ENCODE measurements around the gene SLC2A13.
"Not testable (repeated sequence)": the region's sequence is repeated elsewhere in the genome, so short reads cannot be mapped to it uniquely, and the experiment has no call there.

SLC2A13 gene

DNA sequence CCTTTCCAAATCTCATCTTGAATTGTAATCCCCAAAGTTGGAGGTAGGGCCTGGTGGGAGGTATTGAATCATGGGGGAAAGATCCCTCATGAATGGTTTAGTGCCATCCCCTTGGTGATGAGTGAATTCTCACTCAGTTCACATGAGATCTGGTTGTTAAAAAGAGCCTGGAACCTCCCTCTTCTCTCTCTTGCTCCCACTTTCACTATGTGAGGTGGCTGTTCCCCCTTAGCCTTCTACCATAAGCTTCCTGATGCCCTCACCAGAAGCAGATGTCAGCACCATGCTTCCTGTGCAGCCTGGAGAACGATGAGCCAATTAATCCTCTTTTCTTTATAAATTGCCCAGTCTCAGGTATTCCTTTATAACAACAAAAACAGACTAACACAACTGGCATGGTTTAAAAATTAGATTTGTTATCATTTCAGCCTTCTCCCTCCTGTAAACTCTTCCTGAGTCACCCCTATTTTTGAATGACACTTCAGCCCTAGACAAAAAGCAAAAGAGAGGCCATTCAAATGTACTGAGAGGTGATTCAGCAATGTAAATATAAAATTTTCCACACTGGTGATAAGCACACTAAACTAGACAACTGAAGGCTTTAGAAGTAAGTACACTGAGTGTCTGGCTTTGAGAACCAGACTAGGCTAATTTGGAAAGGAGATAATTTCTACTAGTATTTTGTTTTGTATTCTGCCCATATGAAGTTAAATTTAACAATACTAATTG, 274.1 kb downstream of the SLC2A13 start:
- Histone ChIP-seq H3K27ac (ENCODE audit: low read depth, low read length) (no peak overlapping the region), H3K4me1 (ENCODE audit: insufficient read depth, low read length) (no peaks in the 10 kb centered on the region), H3K36me3 (ENCODE audit: insufficient read depth, low read length) (peaks cover 4% of the 10 kb centered on the region; the same call in 1 of the 2 replicates), H3K9me3 (ENCODE audit: insufficient read depth, low read depth, low read length) (no peaks in the 10 kb centered on the region), H3K27me3 (ENCODE audit: insufficient read depth, low read length) (no peaks in the 10 kb centered on the region), H3K9ac (ENCODE audit: low read depth, low read length) (no peak overlapping the region), H3K4me3 (ENCODE audit: low read length) (no peak overlapping the region)
- 93% methylated on average over 1 of the region's 1 CpG for WGBS

DNA sequence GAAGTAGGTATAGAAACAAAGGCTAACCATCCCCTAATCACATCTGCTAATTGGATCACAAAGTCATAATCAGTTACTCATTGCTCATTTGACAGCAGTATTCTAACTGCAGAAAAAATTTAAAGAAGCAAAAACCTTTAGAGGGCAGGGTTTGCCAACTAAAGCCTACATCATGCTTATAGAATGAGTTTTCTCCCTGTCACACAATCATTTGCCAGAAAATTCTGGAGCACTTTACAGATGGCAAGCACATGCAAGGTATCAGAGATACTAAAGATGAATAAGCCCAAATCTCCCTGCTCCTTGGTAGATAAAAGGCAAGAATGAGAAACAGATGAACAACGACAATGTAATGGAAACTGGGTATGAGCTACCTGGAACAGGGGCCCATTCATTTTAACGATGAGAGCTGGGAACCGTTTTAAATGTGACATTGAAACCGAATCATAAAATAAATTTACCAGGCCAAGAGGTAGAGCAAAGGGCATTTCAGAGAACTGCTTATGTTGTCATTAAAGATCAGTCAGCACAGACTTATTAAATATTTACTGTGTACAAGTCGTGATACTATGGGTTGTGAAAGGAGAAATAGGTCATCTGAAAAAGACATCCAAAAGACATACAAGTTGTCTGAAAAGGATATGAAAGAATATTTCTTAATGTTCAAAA, 274.9 kb downstream of the SLC2A13 start:
- H3K9ac ChIP-seq (ENCODE audit: low read depth, low read length): no peak overlapping the region
- no peak overlapping the region for H3K27ac ChIP-seq (ENCODE audit: low read depth, low read length)

DNA sequence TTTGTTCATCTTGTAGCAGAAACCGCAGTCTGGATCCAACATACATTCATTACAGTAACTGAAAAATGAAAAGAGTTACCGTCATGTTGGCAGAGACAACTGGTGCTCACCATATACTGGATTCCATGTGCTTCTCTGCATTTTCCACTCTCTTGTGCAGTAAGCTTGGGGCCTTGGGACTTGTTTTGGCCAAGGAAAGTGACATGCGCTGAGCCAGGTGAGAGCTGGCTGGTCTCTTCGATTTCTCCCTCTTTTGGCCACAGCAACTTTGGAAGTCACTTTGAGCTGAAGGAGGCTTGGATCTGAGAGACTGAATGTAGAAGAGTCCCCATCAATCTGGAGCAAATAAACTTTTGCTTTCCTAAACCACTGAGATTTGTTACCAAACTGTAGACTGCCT, 275.7 kb downstream of the SLC2A13 start:
- H3K4me3 ChIP-seq (ENCODE audit: low read length): no peak overlapping the region
- H3K27me3 ChIP-seq (ENCODE audit: insufficient read depth, low read length): no peaks in the 10 kb centered on the region
- WGBS: 98% methylated on average over 4 of the region's 4 CpGs
- H3K9me3 ChIP-seq (ENCODE audit: insufficient read depth, low read depth, low read length): no peaks in the 10 kb centered on the region
- H3K4me1 ChIP-seq (ENCODE audit: insufficient read depth, low read length): no peaks in the 10 kb centered on the region
- peaks cover 4% of the 10 kb centered on the region; the same call in 1 of the 2 replicates for H3K36me3 ChIP-seq (ENCODE audit: insufficient read depth, low read length)
- H3K9ac ChIP-seq (ENCODE audit: low read depth, low read length): no peak overlapping the region
- no peak overlapping the region for H3K27ac ChIP-seq (ENCODE audit: low read depth, low read length)

More for the DNA sequence above, 274.9 kb downstream of the SLC2A13 start:
- 98% methylated on average over 4 of the region's 5 CpGs for WGBS
- Histone ChIP-seq H3K4me1 (ENCODE audit: insufficient read depth, low read length) (no peaks in the 10 kb centered on the region), H3K27me3 (ENCODE audit: insufficient read depth, low read length) (no peaks in the 10 kb centered on the region), H3K4me3 (ENCODE audit: low read length) (no peak overlapping the region), H3K9me3 (ENCODE audit: insufficient read depth, low read depth, low read length) (no peaks in the 10 kb centered on the region), H3K36me3 (ENCODE audit: insufficient read depth, low read length) (peaks cover 4% of the 10 kb centered on the region; the same call in 1 of the 2 replicates)

DNA sequence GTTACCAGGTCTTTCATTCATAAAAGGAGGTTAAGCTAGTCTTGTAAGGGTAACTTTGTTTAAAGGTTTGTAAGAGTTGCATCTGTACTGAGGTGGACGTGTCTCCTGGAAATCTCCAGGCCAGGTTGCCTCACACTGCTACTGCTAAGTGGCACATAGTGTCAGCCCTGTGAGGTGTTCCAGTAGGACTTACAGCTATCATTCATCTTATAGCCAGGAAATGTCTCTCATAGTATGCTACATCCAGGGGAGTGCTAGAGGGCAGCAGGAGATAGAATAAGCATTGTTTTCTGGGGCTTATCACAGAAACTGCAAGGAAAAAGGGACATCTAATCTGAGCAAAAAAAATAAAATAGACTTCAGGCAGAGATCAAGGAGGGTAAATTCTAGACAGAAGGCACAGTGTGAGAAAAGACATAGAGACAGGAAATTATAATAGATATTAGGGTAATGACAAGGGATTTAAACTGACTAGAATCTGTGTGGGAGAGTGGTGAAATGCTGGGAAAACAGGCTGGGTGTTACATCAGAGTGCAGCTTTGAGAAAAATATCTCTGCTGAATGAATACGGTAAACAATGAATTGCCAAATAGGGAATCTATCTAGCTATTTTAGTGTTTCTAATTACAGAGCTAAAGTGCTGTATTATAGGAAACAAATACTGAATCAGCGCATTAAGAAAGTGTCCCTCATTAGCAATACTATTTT, 281.2 kb downstream of the SLC2A13 start:
- H3K4me1 ChIP-seq (ENCODE audit: insufficient read depth, low read length): no peaks in the 10 kb centered on the region

DNA sequence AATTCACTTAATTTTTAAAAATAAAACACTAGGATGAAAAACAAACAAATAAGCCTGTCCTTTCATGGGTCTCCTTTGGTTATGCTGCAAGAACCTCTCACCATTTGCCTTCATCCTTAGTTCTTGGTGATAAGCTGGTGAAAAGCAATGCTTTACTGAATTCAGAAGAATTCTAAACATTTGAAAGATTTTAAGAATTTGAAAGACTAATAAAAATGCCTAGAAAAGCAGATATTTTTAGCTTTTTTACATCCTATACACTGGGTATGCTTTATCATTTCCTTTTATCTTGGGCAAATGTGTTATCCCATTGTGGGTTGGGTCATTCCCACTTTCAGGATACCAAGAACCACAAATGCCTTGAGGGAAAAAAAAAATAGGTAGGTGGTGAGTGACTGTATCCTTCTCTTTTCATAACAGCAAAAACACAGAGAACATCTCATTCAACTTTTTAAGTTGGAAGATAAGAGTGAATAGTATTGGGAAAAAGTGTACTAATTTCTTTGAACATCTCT, 289.2 kb downstream of the SLC2A13 start:
- Histone ChIP-seq H3K36me3 (ENCODE audit: insufficient read depth, low read length) (no peaks in the 10 kb centered on the region), H3K27me3 (ENCODE audit: insufficient read depth, low read length) (no peaks in the 10 kb centered on the region), H3K4me3 (ENCODE audit: low read length) (no peak overlapping the region), H3K9ac (ENCODE audit: low read depth, low read length) (no peak overlapping the region), H3K9me3 (ENCODE audit: insufficient read depth, low read depth, low read length) (no peaks in the 10 kb centered on the region), H3K27ac (ENCODE audit: low read depth, low read length) (no peak overlapping the region), H3K4me1 (ENCODE audit: insufficient read depth, low read length) (no peaks in the 10 kb centered on the region)

More for the DNA sequence above, 281.2 kb downstream of the SLC2A13 start:
- H3K4me3 ChIP-seq (ENCODE audit: low read length): no peak overlapping the region
- H3K9me3 ChIP-seq (ENCODE audit: insufficient read depth, low read depth, low read length): no peaks in the 10 kb centered on the region
- H3K27ac ChIP-seq (ENCODE audit: low read depth, low read length): no peak overlapping the region
- WGBS: 92% methylated on average over 3 of the region's 3 CpGs
- no peak overlapping the region for H3K9ac ChIP-seq (ENCODE audit: low read depth, low read length)
- peaks cover 1% of the 10 kb centered on the region; the same call in 1 of the 2 replicates for H3K36me3 ChIP-seq (ENCODE audit: insufficient read depth, low read length)
- no peaks in the 10 kb centered on the region for H3K27me3 ChIP-seq (ENCODE audit: insufficient read depth, low read length)

DNA sequence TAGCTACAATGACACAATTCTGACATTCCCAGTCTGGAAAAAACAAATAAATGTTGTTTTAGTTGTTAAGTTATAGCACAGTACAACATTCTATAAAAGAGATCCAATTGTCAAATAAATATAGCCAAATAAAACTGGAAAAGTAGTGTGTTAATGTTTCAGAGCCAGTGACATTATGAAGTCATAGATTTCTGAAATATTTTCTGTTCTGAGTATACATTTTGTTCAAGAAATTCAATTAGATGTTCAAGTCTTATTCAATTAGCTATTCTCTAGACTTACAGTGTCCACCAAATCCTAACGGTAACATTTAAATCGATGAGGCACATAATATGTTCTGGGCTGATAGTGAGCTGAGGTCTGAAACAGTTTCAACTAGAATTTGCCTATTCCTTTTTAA, 290.1 kb downstream of the SLC2A13 start:
- H3K4me1 ChIP-seq (ENCODE audit: insufficient read depth, low read length): no peaks in the 10 kb centered on the region
- no peak overlapping the region for H3K9ac ChIP-seq (ENCODE audit: low read depth, low read length)
- H3K4me3 ChIP-seq (ENCODE audit: low read length): no peak overlapping the region
- H3K9me3 ChIP-seq (ENCODE audit: insufficient read depth, low read depth, low read length): 0 out of 2 replicates have a peak, but pooled peaks cover 1% of the 10 kb centered on the region
- no peaks in the 10 kb centered on the region for H3K36me3 ChIP-seq (ENCODE audit: insufficient read depth, low read length)
- no peak overlapping the region for H3K27ac ChIP-seq (ENCODE audit: low read depth, low read length)
- no peaks in the 10 kb centered on the region for H3K27me3 ChIP-seq (ENCODE audit: insufficient read depth, low read length)
- WGBS: 97% methylated on average over 2 of the region's 2 CpGs

DNA sequence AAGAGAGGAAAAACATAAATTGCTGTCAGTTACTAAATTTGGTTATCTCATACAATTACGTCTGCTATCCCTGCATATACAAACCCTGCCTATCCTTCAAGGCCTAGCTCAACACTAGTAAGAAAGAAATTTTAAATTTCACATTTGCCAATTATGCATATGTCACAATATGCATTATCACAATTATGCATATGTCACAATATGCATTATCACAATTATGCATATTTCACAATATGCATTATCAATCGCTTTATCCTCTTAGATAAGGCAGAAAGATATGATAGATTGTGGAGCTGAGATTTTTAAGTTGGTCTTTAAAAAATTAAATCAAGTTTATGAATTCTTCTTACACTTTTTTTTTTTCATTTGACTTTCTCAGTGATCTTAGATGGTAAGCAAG, 291.3 kb downstream of the SLC2A13 start:
- no peaks in the 10 kb centered on the region for H3K27me3 ChIP-seq (ENCODE audit: insufficient read depth, low read length)
- H3K9me3 ChIP-seq (ENCODE audit: insufficient read depth, low read depth, low read length): peaks cover 10% of the 10 kb centered on the region; the same call in 1 of the 2 replicates
- no peaks in the 10 kb centered on the region for H3K36me3 ChIP-seq (ENCODE audit: insufficient read depth, low read length)
- no peaks in the 10 kb centered on the region for H3K4me1 ChIP-seq (ENCODE audit: insufficient read depth, low read length)
- H3K9ac ChIP-seq (ENCODE audit: low read depth, low read length): no peak overlapping the region
- H3K4me3 ChIP-seq (ENCODE audit: low read length): no peak overlapping the region
- no peak overlapping the region for H3K27ac ChIP-seq (ENCODE audit: low read depth, low read length)
- WGBS: 93% methylated on average over 1 of the region's 2 CpGs

DNA sequence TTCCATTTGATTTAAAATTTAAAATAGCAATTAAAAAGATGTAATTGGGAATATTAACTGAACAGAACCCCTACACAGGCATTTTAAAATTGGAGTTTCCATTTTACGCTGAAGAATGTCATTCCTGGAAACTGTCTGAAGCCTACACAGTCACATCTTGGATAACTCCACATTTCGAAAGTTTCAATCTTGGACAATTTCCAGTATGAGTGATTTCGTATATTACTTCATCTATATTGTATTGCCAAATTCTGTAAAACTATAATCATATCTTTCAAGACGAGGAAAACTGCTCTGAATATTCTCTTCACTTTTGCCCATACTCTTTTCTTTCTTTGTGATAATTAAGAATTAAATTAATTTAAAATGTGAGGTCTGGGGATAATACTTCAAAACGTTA, 292.1 kb downstream of the SLC2A13 start:
- Histone ChIP-seq H3K4me3 (ENCODE audit: low read length) (no peak overlapping the region), H3K4me1 (ENCODE audit: insufficient read depth, low read length) (no peaks in the 10 kb centered on the region), H3K36me3 (ENCODE audit: insufficient read depth, low read length) (no peaks in the 10 kb centered on the region), H3K9ac (ENCODE audit: low read depth, low read length) (no peak overlapping the region), H3K9me3 (ENCODE audit: insufficient read depth, low read depth, low read length) (peaks cover 10% of the 10 kb centered on the region; the same call in 1 of the 2 replicates), H3K27ac (ENCODE audit: low read depth, low read length) (no peak overlapping the region), H3K27me3 (ENCODE audit: insufficient read depth, low read length) (no peaks in the 10 kb centered on the region)
- WGBS: over 99% methylated on average over 4 of the region's 5 CpGs

DNA sequence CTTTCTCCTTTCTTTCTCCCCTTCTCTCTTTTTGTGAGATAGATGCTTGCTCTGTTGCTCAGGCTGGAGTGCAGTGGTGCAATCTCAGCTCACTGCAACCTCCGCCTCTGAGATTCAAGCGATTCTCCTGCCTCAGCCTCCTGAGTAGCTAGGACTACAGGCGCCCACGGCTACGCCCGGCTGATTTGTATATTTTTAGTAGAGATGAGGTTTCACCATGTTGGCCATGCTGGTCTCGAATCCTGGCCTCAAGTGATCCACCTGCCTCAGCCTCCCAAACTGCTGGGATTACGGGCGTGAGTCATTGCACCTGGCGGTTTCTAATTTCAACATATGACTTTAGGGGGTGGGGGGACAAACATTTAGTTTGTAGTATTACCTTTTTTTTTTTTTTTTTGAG, 293.4 kb downstream of the SLC2A13 start:
- not testable (repeated sequence) for H3K27me3 ChIP-seq (ENCODE audit: insufficient read depth, low read length); H3K36me3 ChIP-seq (ENCODE audit: insufficient read depth, low read length); H3K4me3 ChIP-seq (ENCODE audit: low read length); H3K4me1 ChIP-seq (ENCODE audit: insufficient read depth, low read length); H3K9ac ChIP-seq (ENCODE audit: low read depth, low read length); H3K27ac ChIP-seq (ENCODE audit: low read depth, low read length)
- peaks cover 10% of the 10 kb centered on the region; the same call in 1 of the 2 replicates for H3K9me3 ChIP-seq (ENCODE audit: insufficient read depth, low read depth, low read length)
- WGBS: 96% methylated on average over 10 of the region's 10 CpGs

DNA sequence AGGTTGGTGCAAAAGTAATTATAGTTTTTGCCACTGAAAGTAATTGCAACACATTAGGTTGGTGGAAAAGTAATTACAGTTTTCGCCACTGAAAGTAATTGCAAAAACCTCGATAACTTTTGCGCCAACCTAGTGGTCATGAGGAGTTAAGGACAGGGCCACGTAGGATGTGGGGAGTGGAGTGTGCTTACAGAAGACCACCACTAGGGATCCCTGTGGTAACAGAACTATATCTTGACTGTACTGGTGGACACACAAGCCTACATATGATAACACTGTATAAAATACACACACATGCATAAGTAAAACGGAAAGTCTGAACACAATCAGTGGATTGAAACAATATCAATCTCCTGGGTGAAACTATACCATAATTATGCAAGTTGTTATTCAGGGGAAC, 298.8 kb downstream of the SLC2A13 start:
- Histone ChIP-seq H3K36me3 (ENCODE audit: insufficient read depth, low read length) (no peaks in the 10 kb centered on the region), H3K4me3 (ENCODE audit: low read length) (no peak overlapping the region), H3K27me3 (ENCODE audit: insufficient read depth, low read length) (no peaks in the 10 kb centered on the region), H3K9ac (ENCODE audit: low read depth, low read length) (no peak overlapping the region), H3K4me1 (ENCODE audit: insufficient read depth, low read length) (0 out of 2 replicates have a peak, but pooled peaks cover 6% of the 10 kb centered on the region), H3K9me3 (ENCODE audit: insufficient read depth, low read depth, low read length) (peaks cover 10% of the 10 kb centered on the region; the same call in 1 of the 2 replicates), H3K27ac (ENCODE audit: low read depth, low read length) (no peak overlapping the region)
- 72% methylated on average over 5 of the region's 5 CpGs for WGBS

DNA sequence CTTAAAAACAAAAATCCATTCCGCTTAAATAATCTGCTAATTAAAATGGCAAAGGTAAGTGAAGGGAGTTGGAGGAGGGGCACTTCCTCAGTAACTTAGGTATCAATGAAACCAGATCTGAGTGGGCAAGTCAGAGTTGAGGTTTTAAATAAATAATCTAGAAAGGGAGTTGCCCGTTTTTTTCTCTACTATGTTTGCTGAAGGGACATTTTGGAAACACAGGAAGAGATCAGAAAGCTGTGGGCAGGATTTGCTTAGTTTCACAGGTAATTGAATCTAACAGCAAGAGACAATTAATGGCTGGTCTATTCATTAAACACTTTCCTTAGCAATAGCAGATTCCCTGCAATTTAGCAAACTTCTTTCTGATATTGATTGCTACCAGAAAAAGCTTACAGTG, 300.2 kb downstream of the SLC2A13 start:
- Histone ChIP-seq H3K27me3 (ENCODE audit: insufficient read depth, low read length) (no peaks in the 10 kb centered on the region), H3K9ac (ENCODE audit: low read depth, low read length) (no peak overlapping the region), H3K4me3 (ENCODE audit: low read length) (no peak overlapping the region), H3K27ac (ENCODE audit: low read depth, low read length) (no peak overlapping the region), H3K36me3 (ENCODE audit: insufficient read depth, low read length) (no peaks in the 10 kb centered on the region), H3K4me1 (ENCODE audit: insufficient read depth, low read length) (0 out of 2 replicates have a peak, but pooled peaks cover 6% of the 10 kb centered on the region), H3K9me3 (ENCODE audit: insufficient read depth, low read depth, low read length) (peaks cover 8% of the 10 kb centered on the region; the same call in 1 of the 2 replicates)
- WGBS: 89% methylated on average over 2 of the region's 2 CpGs
